Tongue (tissue), 2 donors: ENCODE data around the gene ITGA4. TPM values are rescaled to one million over a fixed set of nuclear protein-coding genes. Genes with fewer than 3 reads are reported as not detected.

Source experiments
- DNase-seq: peaks from one replicate; pipeline ENCODE4 v3.0.0-alpha.2; 2015
- total RNA-seq: library from RNA; depleted of rRNA; stranded (reverse); fragments of >200 nt; gene quantifications from one replicate; pipeline ENCODE4 v1.2.3, GENCODE V29; 2014

The ITGA4 gene
- total RNA-seq, 1 donor from 2014 or later, result 16.6 TPM

DNA sequence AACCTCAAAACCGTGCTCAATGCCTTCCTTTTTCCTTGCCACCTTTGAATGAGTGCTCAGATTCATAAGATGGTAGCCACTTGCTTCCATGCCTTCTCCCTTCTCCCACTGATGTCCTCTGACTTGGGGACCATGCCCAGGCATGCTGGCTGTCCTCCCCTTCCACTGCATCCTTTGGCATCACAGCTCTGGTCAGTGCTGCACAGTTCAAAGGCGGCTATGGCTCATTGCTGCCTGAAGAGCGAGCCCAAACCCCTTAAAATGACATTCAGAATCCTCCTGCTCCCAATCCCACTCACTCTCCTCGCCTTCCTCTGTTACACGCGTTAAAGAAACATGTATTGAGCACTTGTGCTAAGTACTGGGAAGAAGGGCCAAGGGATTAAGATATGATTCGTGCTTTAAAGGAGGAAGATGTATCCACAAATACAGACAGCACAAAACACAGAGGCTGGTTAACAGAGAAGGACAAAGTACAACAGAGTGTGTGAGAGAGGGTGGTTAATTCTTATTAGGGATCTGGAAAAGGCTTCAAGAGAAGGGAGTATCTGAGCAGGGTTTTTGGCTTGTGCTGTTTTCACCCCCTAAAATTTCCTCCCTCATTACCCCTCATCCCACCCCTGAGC is 118.0 kb downstream of the ITGA4 start:
- no peak for DNase-seq

DNA sequence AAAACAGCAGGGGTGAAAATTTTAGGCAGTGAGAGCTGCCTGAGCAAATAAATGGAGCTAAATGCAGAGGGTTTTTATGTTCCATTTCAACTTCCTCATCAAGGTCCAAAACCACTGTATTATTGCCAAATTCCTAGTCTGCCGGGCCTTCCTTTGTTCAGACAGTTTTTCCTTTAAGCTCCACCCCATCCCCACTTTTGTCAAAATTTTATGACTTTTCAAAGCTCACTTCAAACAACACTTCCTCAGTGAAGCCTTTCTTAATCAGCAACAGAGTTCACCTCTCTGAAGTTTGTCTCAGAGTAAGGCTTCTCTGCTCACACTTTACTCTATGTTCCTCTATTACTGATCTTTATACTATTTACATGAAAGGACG is 118.5 kb downstream of the ITGA4 start:
- DNase-seq, result no peak

- no peak for DNase-seq
Observed at GRCh38 chr2:181576431-181576830, 119.2 kb downstream of the ITGA4 start.

GRCh38 chr2:181578829-181579228 is 121.6 kb downstream of the ITGA4 start:
- no peak for DNase-seq

DNA sequence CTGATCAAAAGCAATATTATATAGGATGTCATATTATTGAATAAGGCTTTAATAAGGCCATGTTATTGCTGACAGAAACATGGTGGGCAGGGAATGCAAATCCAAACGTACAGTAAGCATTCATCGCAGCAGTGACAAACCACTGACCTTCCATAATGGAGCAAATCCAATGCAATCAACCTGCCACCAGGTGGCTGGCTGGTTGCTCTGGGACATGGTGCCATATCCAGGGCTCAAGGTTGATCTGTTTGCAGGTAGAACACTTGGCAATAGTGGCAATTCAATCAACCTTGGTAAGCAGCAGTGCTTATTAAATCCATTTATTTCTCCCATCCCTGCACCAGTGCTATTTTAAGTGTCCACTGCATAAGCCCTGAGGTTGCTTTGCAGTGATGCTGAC is 124.3 kb downstream of the ITGA4 start:
- DNase-seq, result no peak

GRCh38 chr2:181585732-181586131 is 128.5 kb downstream of the ITGA4 start:
- DNase-seq, result no peak

Other genes with a start within 250 kb of the ITGA4 start
- not detected for gene CERKL, start 199.7 kb downstream of the ITGA4 start, total RNA-seq
- gene NEUROD1, start 223.1 kb downstream of the ITGA4 start, total RNA-seq, result not detected